ENCODE results near the gene NEFH.

Gene NEFH

DNA sequence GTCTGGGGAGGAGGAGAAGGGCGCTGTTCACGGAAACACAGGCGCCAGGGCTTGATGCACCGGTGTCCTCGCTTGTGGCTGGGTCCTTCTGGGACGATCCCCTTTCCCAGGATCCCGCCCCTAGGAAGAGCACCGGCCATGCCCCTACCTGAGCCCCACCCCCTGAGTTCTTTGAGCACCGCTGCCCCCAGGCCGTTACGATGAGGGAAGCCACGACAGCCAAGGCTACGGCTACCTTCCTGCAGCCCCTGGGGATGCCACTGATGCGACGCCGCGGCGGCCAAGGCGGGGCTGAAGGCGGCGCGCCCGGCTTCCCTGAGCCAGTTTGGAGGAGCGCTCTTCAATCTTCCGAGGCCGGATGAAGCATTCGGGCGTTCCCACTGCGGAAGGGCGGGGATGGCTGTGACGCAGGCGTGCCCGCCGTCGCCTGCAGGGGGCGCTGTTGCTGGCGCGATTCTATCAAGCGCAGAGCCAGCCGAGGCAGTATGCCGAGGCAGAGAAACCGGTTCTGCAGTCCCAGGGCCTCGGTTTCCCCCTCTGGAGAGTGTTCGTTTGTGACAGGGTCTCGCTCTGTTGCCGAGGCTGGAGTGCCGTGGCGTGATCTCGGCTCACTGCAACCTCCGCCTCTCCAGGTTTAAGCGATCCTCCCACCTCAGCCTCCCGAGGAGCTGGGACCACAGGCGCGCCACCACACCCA is 9.7 kb upstream of the NEFH start:
- no peaks in the 10 kb centered on the region for H3K9me3 ChIP-seq (ENCODE audit: control insufficient read depth, low read depth, low read length)
- H3K4me1 ChIP-seq (ENCODE audit: control insufficient read depth, low read depth, low read length): peaks cover 7% of the 10 kb centered on the region
- H3K4me3 ChIP-seq (ENCODE audit: low read length): peak overlapping the region; percentile 75
- no peaks in the 10 kb centered on the region for H3K36me3 ChIP-seq (ENCODE audit: control insufficient read depth, low read depth, low read length)
- H3K9ac ChIP-seq (ENCODE audit: low read length): no peak overlapping the region
- peaks cover 33% of the 10 kb centered on the region for H3K27me3 ChIP-seq (ENCODE audit: control insufficient read depth, insufficient read depth, low read length)
- no peak overlapping the region for H3K27ac ChIP-seq (ENCODE audit: low read length)

DNA sequence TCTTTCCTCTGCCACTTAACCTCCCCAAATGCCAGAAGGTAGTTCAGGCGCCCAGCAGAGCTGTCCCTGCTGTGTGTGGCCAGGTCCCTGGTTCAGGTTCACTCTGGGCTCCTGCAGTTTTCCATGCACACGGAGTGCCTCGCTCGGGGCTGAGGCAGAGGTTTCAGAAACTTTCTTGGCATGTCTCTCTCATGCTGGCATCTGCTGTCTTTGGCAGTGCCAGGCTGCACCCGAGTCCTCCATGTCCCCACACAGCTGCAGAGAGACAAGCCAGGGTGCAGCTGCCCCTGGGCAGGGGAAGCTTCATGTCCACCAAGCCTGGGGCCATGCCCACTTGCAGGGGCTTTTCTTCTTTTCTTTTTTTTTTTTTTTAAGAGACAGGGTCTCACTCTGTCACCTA is 7.0 kb upstream of the NEFH start:
- Histone ChIP-seq H3K9me3 (ENCODE audit: control insufficient read depth, low read depth, low read length) (no peaks in the 10 kb centered on the region), H3K27me3 (ENCODE audit: control insufficient read depth, insufficient read depth, low read length) (peaks cover 57% of the 10 kb centered on the region), H3K4me3 (ENCODE audit: low read length) (no peak overlapping the region), H3K36me3 (ENCODE audit: control insufficient read depth, low read depth, low read length) (no peaks in the 10 kb centered on the region), H3K27ac (ENCODE audit: low read length) (no peak overlapping the region), H3K9ac (ENCODE audit: low read length) (no peak overlapping the region), H3K4me1 (ENCODE audit: control insufficient read depth, low read depth, low read length) (peaks cover 10% of the 10 kb centered on the region)

DNA sequence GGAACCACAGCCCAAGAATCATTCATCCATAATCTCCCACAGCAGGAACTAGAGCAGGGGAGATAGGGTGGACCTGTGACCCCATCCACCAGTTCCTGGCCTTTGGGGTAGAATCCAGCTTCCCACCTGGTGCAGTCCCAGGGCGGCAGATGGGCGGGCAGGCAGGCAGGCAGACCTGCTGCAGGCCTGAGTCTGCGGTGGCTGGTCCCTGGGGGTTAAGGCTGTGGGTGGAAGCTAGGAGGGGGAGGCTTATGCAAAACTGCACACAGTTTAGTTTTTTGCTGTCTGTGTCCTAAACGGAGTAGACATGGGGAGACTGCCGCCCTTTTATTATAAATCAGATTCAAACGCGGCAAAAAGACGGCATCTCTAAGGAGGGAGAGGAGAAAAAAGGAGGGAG is 4.5 kb upstream of the NEFH start:
- no peaks in the 10 kb centered on the region for H3K9me3 ChIP-seq (ENCODE audit: control insufficient read depth, low read depth, low read length)
- no peak overlapping the region for H3K27ac ChIP-seq (ENCODE audit: low read length)
- H3K27me3 ChIP-seq (ENCODE audit: control insufficient read depth, insufficient read depth, low read length): peaks cover 60% of the 10 kb centered on the region
- peaks cover 8% of the 10 kb centered on the region for H3K4me1 ChIP-seq (ENCODE audit: control insufficient read depth, low read depth, low read length)
- no peak overlapping the region for H3K9ac ChIP-seq (ENCODE audit: low read length)
- no peak overlapping the region for H3K4me3 ChIP-seq (ENCODE audit: low read length)
- no peaks in the 10 kb centered on the region for H3K36me3 ChIP-seq (ENCODE audit: control insufficient read depth, low read depth, low read length)

DNA sequence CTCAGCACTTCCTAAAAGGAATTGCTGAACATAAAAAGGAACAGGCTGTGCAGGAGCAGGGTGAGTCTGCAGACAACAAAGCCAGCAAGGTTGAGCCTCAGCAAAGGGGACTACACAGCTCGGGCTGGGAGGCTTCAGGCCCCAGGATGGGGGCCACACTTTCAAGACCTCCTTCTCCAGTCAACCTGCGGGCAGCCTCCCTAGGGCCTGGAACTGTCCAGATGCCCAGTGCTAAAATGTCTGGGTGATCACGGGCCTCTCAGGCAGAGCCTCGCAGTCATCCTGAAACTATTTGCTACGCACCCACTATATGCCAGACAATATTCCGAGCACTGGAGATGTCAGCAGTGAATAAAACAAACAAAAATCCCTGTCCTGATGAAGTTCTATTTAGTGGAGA is 3.9 kb upstream of the NEFH start:
- Histone ChIP-seq H3K9ac (ENCODE audit: low read length) (no peak overlapping the region), H3K4me3 (ENCODE audit: low read length) (no peak overlapping the region), H3K9me3 (ENCODE audit: control insufficient read depth, low read depth, low read length) (no peaks in the 10 kb centered on the region), H3K4me1 (ENCODE audit: control insufficient read depth, low read depth, low read length) (peaks cover 8% of the 10 kb centered on the region), H3K27ac (ENCODE audit: low read length) (no peak overlapping the region), H3K27me3 (ENCODE audit: control insufficient read depth, insufficient read depth, low read length) (peaks cover 66% of the 10 kb centered on the region), H3K36me3 (ENCODE audit: control insufficient read depth, low read depth, low read length) (no peaks in the 10 kb centered on the region)

DNA sequence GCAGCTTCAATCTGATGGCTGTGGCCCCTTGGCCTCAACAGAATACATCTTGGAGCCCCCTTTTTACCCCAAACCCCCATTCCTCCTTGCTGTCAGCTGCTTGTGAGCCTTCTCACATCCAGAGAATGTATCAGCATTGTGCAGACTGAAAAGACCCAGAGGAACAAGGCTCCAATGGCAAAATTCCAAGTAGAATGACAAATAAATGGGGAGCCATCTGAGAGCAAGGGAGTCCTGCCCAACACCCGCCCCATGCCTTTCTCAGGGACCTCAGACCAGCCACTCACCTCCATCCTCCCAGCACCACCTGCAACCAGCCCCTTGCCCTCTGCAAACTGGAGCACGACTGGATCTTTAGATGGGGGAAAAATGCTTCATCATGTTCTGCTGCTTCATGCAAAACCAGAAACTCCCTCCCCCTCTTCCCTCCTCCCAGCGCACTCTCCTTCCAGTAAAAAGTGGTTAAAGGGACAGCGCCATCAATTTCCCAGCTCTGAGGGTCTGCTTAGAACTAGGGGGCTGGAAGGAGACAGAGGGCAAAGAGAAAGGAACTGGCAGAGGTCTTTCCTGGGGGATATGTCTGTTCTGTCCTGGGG is 2.2 kb upstream of the NEFH start:
- Histone ChIP-seq H3K4me3 (ENCODE audit: low read length) (peak overlapping the region; percentile 43), H3K9ac (ENCODE audit: low read length) (no peak overlapping the region), H3K9me3 (ENCODE audit: control insufficient read depth, low read depth, low read length) (no peaks in the 10 kb centered on the region), H3K4me1 (ENCODE audit: control insufficient read depth, low read depth, low read length) (peaks cover 21% of the 10 kb centered on the region), H3K27me3 (ENCODE audit: control insufficient read depth, insufficient read depth, low read length) (peaks cover 76% of the 10 kb centered on the region), H3K27ac (ENCODE audit: low read length) (no peak overlapping the region), H3K36me3 (ENCODE audit: control insufficient read depth, low read depth, low read length) (no peaks in the 10 kb centered on the region)

DNA sequence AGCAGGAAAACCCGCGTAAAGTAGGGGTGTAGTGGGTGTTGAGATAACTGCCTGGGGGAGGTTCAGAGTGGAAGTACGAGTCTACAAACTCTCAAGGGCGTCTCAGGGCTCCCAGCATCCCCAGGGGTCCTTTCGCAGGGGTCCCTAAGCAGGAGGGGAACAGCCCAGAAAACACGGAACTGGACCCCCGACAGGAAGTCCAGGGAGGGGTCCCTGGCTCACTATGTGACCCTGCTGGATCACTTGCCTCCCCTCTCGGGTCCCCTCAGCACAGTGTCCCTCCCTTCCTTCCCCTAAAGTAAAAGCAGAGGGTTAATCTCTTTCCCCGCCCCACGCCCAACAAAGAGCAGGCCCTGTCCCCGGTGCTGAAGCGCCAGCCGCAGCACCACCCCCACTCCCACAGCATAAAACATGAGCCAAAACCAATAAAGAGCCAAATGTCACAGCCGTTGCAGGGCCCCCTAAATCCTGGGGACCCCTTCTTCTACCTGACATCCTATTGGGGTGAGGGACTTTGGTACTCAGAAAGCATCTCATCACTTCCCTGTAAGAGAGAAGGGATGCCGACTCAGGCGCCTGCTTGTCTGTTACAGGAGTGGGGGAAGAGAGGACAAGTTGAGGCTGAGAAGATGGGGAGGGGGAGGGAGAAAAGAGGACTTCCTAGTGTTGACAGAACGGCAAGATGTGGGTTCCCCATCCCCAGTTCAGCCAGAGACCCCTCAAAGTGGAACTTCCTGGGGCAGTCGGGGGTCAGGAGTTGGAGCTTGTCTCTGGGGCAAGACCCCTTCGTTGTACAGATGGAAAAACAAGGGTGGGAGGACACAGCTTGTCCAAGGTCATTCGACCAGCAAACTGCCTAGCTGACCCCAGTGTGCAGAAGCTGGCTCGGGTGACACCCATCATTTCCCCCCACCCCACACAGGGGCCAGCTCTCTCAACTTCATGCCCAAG is 1.4 kb upstream of the NEFH start:
- Histone ChIP-seq H3K4me1 (ENCODE audit: control insufficient read depth, low read depth, low read length) (peaks cover 21% of the 10 kb centered on the region), H3K9ac (ENCODE audit: low read length) (no peak overlapping the region), H3K9me3 (ENCODE audit: control insufficient read depth, low read depth, low read length) (no peaks in the 10 kb centered on the region), H3K27me3 (ENCODE audit: control insufficient read depth, insufficient read depth, low read length) (peaks cover 78% of the 10 kb centered on the region), H3K4me3 (ENCODE audit: low read length) (peak overlapping the region; percentile 43), H3K27ac (ENCODE audit: low read length) (no peak overlapping the region), H3K36me3 (ENCODE audit: control insufficient read depth, low read depth, low read length) (no peaks in the 10 kb centered on the region)

DNA sequence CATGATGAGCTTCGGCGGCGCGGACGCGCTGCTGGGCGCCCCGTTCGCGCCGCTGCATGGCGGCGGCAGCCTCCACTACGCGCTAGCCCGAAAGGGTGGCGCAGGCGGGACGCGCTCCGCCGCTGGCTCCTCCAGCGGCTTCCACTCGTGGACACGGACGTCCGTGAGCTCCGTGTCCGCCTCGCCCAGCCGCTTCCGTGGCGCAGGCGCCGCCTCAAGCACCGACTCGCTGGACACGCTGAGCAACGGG is 169 bp downstream of the NEFH start:
- no peak overlapping the region for H3K27ac ChIP-seq (ENCODE audit: low read length)
- H3K27me3 ChIP-seq (ENCODE audit: control insufficient read depth, insufficient read depth, low read length): peaks cover 78% of the 10 kb centered on the region
- H3K4me3 ChIP-seq (ENCODE audit: low read length): no peak overlapping the region
- H3K9me3 ChIP-seq (ENCODE audit: control insufficient read depth, low read depth, low read length): no peaks in the 10 kb centered on the region
- H3K4me1 ChIP-seq (ENCODE audit: control insufficient read depth, low read depth, low read length): peaks cover 21% of the 10 kb centered on the region
- no peaks in the 10 kb centered on the region for H3K36me3 ChIP-seq (ENCODE audit: control insufficient read depth, low read depth, low read length)
- no peak overlapping the region for H3K9ac ChIP-seq (ENCODE audit: low read length)

DNA sequence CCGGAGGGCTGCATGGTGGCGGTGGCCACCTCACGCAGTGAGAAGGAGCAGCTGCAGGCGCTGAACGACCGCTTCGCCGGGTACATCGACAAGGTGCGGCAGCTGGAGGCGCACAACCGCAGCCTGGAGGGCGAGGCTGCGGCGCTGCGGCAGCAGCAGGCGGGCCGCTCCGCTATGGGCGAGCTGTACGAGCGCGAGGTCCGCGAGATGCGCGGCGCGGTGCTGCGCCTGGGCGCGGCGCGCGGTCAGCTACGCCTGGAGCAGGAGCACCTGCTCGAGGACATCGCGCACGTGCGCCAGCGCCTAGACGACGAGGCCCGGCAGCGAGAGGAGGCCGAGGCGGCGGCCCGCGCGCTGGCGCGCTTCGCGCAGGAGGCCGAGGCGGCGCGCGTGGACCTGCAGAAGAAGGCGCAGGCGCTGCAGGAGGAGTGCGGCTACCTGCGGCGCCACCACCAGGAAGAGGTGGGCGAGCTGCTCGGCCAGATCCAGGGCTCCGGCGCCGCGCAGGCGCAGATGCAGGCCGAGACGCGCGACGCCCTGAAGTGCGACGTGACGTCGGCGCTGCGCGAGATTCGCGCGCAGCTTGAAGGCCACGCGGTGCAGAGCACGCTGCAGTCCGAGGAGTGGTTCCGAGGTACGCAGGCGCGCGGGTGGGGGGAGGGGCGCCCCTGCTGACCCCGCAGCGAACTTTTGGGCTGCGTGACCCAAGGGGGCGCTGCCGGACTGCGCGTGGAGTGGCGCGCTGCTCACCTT is 670 bp downstream of the NEFH start:
- H3K36me3 ChIP-seq (ENCODE audit: control insufficient read depth, low read depth, low read length): no peaks in the 10 kb centered on the region
- H3K27ac ChIP-seq (ENCODE audit: low read length): no peak overlapping the region
- H3K9me3 ChIP-seq (ENCODE audit: control insufficient read depth, low read depth, low read length): no peaks in the 10 kb centered on the region
- peaks cover 73% of the 10 kb centered on the region for H3K27me3 ChIP-seq (ENCODE audit: control insufficient read depth, insufficient read depth, low read length)
- peak overlapping the region; percentile 47 for H3K4me3 ChIP-seq (ENCODE audit: low read length)
- peak overlapping the region; percentile 14 for H3K9ac ChIP-seq (ENCODE audit: low read length)
- peaks cover 21% of the 10 kb centered on the region for H3K4me1 ChIP-seq (ENCODE audit: control insufficient read depth, low read depth, low read length)

DNA sequence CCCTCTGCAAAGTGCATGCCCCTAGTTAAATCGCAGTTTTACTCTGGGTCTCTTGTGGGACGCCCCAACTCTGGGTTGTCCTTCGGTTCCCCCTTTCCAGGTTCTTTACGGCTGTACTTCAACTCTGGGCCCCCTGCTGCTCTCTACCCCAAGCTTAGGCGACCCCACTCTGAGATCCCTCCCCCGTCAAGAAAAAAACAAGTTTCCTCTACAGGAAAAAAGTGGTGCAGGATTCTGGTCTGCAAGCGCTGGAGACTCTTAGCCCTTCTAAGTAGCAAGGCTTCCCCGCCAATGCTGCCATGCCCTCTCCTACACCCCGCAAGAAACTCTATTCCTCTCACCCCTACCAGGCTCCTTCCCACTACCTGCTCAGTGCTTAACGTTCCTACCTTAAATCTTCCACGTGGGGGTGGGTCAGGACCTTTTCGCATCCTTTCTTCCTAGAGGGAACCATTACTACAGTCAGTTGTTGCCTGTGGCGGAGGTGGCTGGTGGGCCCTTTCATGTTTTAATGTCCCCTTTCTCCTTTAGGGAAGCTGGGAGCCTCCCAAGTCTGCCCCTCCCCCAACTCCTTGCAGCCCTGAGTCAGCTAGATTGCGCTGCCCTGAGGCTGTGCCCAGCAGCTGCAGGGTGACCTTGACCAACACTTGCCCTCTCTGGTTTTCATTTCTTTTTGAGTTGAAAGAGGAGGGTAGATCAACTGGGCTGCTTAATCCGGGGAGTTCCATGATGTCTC is 1.4 kb downstream of the NEFH start:
- Histone ChIP-seq H3K27me3 (ENCODE audit: control insufficient read depth, insufficient read depth, low read length) (peaks cover 66% of the 10 kb centered on the region), H3K27ac (ENCODE audit: low read length) (no peak overlapping the region), H3K9ac (ENCODE audit: low read length) (peak overlapping the region; percentile 14), H3K4me3 (ENCODE audit: low read length) (peak overlapping the region; percentile 47), H3K9me3 (ENCODE audit: control insufficient read depth, low read depth, low read length) (no peaks in the 10 kb centered on the region), H3K4me1 (ENCODE audit: control insufficient read depth, low read depth, low read length) (peaks cover 21% of the 10 kb centered on the region), H3K36me3 (ENCODE audit: control insufficient read depth, low read depth, low read length) (no peaks in the 10 kb centered on the region)

DNA sequence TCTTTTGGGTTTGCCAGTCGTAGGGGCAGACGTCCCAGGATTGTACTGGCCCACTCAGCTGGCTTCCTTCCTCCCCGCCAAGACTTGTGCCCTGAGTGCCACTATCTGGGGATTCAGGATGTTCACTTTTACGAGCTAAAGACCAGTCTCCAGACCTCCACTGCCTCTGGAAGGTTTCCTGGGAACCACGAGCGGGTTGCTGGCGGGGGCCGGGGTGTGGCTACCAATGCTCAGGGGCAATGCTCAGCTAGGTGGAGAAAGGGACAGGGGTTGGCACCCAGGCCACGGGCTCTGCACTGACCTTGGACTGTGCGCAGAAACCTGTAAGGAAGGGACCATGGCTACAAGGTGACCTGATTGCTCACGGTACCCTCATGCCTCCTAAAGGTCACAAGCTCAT is 2.2 kb downstream of the NEFH start:
- no peaks in the 10 kb centered on the region for H3K9me3 ChIP-seq (ENCODE audit: control insufficient read depth, low read depth, low read length)
- no peak overlapping the region for H3K9ac ChIP-seq (ENCODE audit: low read length)
- no peaks in the 10 kb centered on the region for H3K36me3 ChIP-seq (ENCODE audit: control insufficient read depth, low read depth, low read length)
- H3K4me3 ChIP-seq (ENCODE audit: low read length): peak overlapping the region; percentile 47
- peaks cover 21% of the 10 kb centered on the region for H3K4me1 ChIP-seq (ENCODE audit: control insufficient read depth, low read depth, low read length)
- no peak overlapping the region for H3K27ac ChIP-seq (ENCODE audit: low read length)
- peaks cover 58% of the 10 kb centered on the region for H3K27me3 ChIP-seq (ENCODE audit: control insufficient read depth, insufficient read depth, low read length)

DNA sequence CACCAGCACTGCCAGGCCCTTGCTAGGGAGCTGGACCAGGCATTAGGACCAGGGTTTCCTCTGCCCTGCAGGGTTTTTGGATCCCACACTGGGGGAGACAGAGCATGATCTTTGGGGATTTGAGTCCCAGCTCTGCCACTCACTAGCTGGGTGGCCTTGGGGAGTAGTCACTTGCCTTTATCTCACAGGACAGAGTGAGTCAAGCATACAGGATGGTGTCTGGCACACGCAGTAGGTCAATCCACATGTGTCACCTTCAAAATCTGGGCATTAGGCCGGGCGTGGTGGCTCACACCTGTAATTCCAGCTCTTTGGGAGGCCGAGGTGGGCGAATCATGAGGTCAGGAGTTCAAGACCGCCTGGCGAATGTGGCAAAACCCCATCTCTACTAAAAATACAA is 2.7 kb downstream of the NEFH start:
- Histone ChIP-seq H3K9me3 (ENCODE audit: control insufficient read depth, low read depth, low read length) (no peaks in the 10 kb centered on the region), H3K4me1 (ENCODE audit: control insufficient read depth, low read depth, low read length) (peaks cover 21% of the 10 kb centered on the region), H3K27ac (ENCODE audit: low read length) (no peak overlapping the region), H3K4me3 (ENCODE audit: low read length) (no peak overlapping the region), H3K36me3 (ENCODE audit: control insufficient read depth, low read depth, low read length) (no peaks in the 10 kb centered on the region), H3K27me3 (ENCODE audit: control insufficient read depth, insufficient read depth, low read length) (peaks cover 53% of the 10 kb centered on the region), H3K9ac (ENCODE audit: low read length) (no peak overlapping the region)
